ENCODE measurements around the gene SLC5A3.

The SLC5A3 gene

DNA sequence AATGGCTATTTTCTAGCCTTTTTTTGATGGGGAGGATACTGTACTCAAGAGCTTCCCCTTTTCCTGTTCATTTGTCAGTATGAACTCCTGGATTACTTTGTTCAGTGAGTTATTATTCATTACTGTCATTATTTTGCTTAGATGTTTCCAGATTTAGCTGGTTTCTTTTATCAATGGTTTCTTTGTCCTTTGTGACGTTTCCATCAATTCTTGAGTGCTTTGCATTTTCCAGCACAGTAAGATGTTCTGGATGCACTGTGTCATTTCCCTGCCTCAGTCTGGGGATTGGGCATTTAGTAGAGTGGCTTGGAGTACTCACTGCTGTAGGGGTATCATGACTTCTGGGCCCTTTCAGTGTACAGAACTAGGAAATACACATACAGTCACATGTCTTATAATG lies 34.2 kb downstream of the SLC5A3 start:
- TF ChIP-seq, protein P1, sequence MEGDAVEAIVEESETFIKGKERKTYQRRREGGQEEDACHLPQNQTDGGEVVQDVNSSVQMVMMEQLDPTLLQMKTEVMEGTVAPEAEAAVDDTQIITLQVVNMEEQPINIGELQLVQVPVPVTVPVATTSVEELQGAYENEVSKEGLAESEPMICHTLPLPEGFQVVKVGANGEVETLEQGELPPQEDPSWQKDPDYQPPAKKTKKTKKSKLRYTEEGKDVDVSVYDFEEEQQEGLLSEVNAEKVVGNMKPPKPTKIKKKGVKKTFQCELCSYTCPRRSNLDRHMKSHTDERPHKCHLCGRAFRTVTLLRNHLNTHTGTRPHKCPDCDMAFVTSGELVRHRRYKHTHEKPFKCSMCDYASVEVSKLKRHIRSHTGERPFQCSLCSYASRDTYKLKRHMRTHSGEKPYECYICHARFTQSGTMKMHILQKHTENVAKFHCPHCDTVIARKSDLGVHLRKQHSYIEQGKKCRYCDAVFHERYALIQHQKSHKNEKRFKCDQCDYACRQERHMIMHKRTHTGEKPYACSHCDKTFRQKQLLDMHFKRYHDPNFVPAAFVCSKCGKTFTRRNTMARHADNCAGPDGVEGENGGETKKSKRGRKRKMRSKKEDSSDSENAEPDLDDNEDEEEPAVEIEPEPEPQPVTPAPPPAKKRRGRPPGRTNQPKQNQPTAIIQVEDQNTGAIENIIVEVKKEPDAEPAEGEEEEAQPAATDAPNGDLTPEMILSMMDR (IDR thresholded peaks at IDR 0.05; ENCODE audit: insufficient read depth, low read length, poor library complexity, severe bottlenecking): no peak
- no peak for TF ChIP-seq EZH2phosphoT487 (conservative IDR thresholded peaks at IDR 0.05; ENCODE audit: low read length)
- Histone ChIP-seq H4K20me1 (ENCODE audit: low read depth, low read length) (no peaks in the 10 kb centered on the region), H3K4me3 (ENCODE audit: insufficient read depth, low read length, poor library complexity, severe bottlenecking) (no peak overlapping the region), H3K79me2 (ENCODE audit: insufficient read depth, low read length) (peaks cover 5% of the 10 kb centered on the region; the same call in 1 of the 2 replicates), H2AFZ (ENCODE audit: low read depth, low read length, severe bottlenecking) (no peak overlapping the region), H3K27ac (ENCODE audit: low read depth, low read length) (no peak overlapping the region), H3K27me3 (ENCODE audit: low read length) (no peaks in the 10 kb centered on the region), H3F3A (ENCODE audit: insufficient read depth) (no peaks in the 10 kb centered on the region), H3K9me3 (ENCODE audit: insufficient read depth, low read length) (no peaks in the 10 kb centered on the region), H3K9me2 (replicated peaks; ENCODE audit: insufficient read depth, low read length) (no peaks in the 10 kb centered on the region), H3K4me2 (ENCODE audit: low read depth, low read length, poor library complexity, severe bottlenecking) (no peak overlapping the region), H3K9ac (ENCODE audit: low read length) (no peak overlapping the region), H3K36me3 (ENCODE audit: low read length) (no peaks in the 10 kb centered on the region)

DNA sequence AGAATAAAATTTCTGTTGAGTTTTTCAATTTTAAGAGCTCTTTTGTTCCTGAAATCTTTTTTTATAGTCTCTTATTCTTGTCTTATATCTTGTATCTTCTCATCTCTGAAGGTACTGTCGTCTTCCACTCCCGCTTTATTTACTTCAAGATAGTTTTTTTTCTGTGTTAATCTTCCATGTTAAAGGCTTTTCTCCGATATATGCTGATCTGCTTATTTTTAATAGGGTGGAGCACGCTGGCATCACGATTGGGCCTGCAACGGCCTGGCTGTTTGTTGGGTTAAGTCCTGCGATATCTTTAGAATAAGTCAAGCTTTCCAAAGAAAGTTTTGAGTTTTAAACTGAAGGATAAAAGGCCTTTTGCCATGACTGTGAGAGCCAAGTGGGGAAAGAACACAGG lies 35.7 kb downstream of the SLC5A3 start:
- Histone ChIP-seq H3K79me2 (ENCODE audit: insufficient read depth, low read length) (peaks cover 9% of the 10 kb centered on the region; the same call in 1 of the 2 replicates), H4K20me1 (ENCODE audit: low read depth, low read length) (no peaks in the 10 kb centered on the region), H3K4me3 (ENCODE audit: insufficient read depth, low read length, poor library complexity, severe bottlenecking) (no peak overlapping the region), H2AFZ (ENCODE audit: low read depth, low read length, severe bottlenecking) (no peak overlapping the region), H3K9ac (ENCODE audit: low read length) (no peak overlapping the region), H3K9me2 (replicated peaks; ENCODE audit: insufficient read depth, low read length) (no peaks in the 10 kb centered on the region), H3K27ac (ENCODE audit: low read depth, low read length) (no peak overlapping the region), H3K4me2 (ENCODE audit: low read depth, low read length, poor library complexity, severe bottlenecking) (no peak overlapping the region), H3F3A (ENCODE audit: insufficient read depth) (no peaks in the 10 kb centered on the region), H3K36me3 (ENCODE audit: low read length) (no peaks in the 10 kb centered on the region), H3K9me3 (ENCODE audit: insufficient read depth, low read length) (no peaks in the 10 kb centered on the region), H3K27me3 (ENCODE audit: low read length) (no peaks in the 10 kb centered on the region)
- TF ChIP-seq, protein P1 (IDR thresholded peaks at IDR 0.05; ENCODE audit: insufficient read depth, low read length, poor library complexity, severe bottlenecking): no peak
- no peak for TF ChIP-seq EZH2phosphoT487 (conservative IDR thresholded peaks at IDR 0.05; ENCODE audit: low read length)

DNA sequence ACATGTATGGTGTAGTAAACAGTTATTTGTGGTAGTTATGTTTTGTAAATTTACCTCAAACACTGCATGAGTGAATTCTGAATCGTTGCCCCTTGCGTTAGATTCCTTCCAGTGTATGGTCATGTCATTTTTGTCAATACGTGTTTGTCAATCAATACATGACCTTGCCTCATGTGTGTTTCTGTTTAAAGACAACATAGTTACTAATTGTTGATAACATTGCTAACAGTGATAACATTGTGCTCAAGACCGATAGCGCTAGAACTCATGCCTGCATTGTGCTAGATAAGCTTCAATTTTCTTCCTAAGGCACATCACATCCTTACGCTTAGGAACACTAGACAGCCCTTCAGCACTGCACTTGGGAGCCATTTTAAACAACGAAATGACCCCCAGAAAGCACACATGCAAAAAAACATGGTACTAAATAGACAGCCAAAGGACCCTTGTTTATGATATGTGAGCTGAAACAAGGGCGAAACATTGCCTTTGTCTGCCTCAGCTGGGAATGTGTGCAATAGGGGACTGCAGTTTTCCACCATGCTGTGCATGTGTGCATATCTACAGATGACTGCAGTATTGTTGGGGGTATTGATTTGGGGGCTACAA lies 37.3 kb downstream of the SLC5A3 start:
- H3K9me2 ChIP-seq (replicated peaks; ENCODE audit: insufficient read depth, low read length): no peaks in the 10 kb centered on the region
- no peak overlapping the region for H3K4me2 ChIP-seq (ENCODE audit: low read depth, low read length, poor library complexity, severe bottlenecking)
- H3K4me3 ChIP-seq (ENCODE audit: insufficient read depth, low read length, poor library complexity, severe bottlenecking): no peak overlapping the region
- no peak for TF ChIP-seq EZH2phosphoT487 (conservative IDR thresholded peaks at IDR 0.05; ENCODE audit: low read length)
- TF ChIP-seq, protein P1 (IDR thresholded peaks at IDR 0.05; ENCODE audit: insufficient read depth, low read length, poor library complexity, severe bottlenecking): no peak
- peaks cover 9% of the 10 kb centered on the region; the same call in 1 of the 2 replicates for H3K79me2 ChIP-seq (ENCODE audit: insufficient read depth, low read length)
- no peaks in the 10 kb centered on the region for H3K36me3 ChIP-seq (ENCODE audit: low read length)
- H3K9ac ChIP-seq (ENCODE audit: low read length): no peak overlapping the region
- no peak overlapping the region for H3K27ac ChIP-seq (ENCODE audit: low read depth, low read length)
- no peaks in the 10 kb centered on the region for H3K9me3 ChIP-seq (ENCODE audit: insufficient read depth, low read length)
- H3K27me3 ChIP-seq (ENCODE audit: low read length): no peaks in the 10 kb centered on the region
- no peaks in the 10 kb centered on the region for H4K20me1 ChIP-seq (ENCODE audit: low read depth, low read length)
- no peak overlapping the region for H2AFZ ChIP-seq (ENCODE audit: low read depth, low read length, severe bottlenecking)
- H3F3A ChIP-seq (ENCODE audit: insufficient read depth): no peaks in the 10 kb centered on the region

Data from SU-DHL-6 (cell line).